ENCODE data around the gene TAOK2. TPM values are rescaled to one million over a fixed set of nuclear protein-coding genes. Genes with fewer than 3 reads are reported as not detected.

TAOK2 gene
- total RNA-seq, 1 experiment from 2014 or later = 56.7 TPM

- Histone ChIP-seq H3K79me2 (ENCODE audit: insufficient read depth, low read length) (no peaks in the 10 kb centered on the region), H3K9ac (ENCODE audit: low read length) (no peak overlapping the region), H4K20me1 (ENCODE audit: insufficient read depth) (no peaks in the 10 kb centered on the region), H2AFZ (ENCODE audit: low read depth, low read length, poor library complexity, severe bottlenecking) (no peak overlapping the region), H3K36me3 (ENCODE audit: control insufficient read depth in 1 of 2, insufficient read depth in 2 of 2, low read length in 2 of 2) (peaks cover 39% of the 10 kb centered on the region in 2 experiments), H3K9me2 (ENCODE audit: insufficient read depth) (no peaks in the 10 kb centered on the region), H3K4me3 (replicated peaks in 1 of 2; ENCODE audit: low read depth in 1 of 2, low read length in 2 of 2) (no peak overlapping the region), H3K4me2 (ENCODE audit: low read length) (no peak overlapping the region), H3K9me3 (ENCODE audit: control insufficient read depth in 1 of 2, insufficient read depth in 1 of 2, low read depth in 1 of 2, low read length in 2 of 2) (no peaks in the 10 kb centered on the region), H3K27ac (ENCODE audit: low read depth, low read length) (peak overlapping the region; percentile 11; the same call in 1 of the 2 replicates), H3K4me1 (ENCODE audit: control insufficient read depth in 1 of 2, insufficient read depth in 2 of 2, low read length in 2 of 2) (peaks cover 2 to 6% of the 10 kb centered on the region in 2 experiments), H3K27me3 (ENCODE audit: insufficient read depth, low read length) (no peaks in the 10 kb centered on the region)
- no peak for ATAC-seq
- no peak for TF ChIP-seq RAD21 (IDR thresholded peaks at IDR 0.05; ENCODE audit: low read depth)
- TF ChIP-seq, protein P1, sequence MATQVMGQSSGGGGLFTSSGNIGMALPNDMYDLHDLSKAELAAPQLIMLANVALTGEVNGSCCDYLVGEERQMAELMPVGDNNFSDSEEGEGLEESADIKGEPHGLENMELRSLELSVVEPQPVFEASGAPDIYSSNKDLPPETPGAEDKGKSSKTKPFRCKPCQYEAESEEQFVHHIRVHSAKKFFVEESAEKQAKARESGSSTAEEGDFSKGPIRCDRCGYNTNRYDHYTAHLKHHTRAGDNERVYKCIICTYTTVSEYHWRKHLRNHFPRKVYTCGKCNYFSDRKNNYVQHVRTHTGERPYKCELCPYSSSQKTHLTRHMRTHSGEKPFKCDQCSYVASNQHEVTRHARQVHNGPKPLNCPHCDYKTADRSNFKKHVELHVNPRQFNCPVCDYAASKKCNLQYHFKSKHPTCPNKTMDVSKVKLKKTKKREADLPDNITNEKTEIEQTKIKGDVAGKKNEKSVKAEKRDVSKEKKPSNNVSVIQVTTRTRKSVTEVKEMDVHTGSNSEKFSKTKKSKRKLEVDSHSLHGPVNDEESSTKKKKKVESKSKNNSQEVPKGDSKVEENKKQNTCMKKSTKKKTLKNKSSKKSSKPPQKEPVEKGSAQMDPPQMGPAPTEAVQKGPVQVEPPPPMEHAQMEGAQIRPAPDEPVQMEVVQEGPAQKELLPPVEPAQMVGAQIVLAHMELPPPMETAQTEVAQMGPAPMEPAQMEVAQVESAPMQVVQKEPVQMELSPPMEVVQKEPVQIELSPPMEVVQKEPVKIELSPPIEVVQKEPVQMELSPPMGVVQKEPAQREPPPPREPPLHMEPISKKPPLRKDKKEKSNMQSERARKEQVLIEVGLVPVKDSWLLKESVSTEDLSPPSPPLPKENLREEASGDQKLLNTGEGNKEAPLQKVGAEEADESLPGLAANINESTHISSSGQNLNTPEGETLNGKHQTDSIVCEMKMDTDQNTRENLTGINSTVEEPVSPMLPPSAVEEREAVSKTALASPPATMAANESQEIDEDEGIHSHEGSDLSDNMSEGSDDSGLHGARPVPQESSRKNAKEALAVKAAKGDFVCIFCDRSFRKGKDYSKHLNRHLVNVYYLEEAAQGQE (IDR thresholded peaks at IDR 0.05; ENCODE audit: low read depth) = no peak
- no peak for TF ChIP-seq SIN3A (IDR thresholded peaks at IDR 0.05; ENCODE audit: low read depth)
- no peak for TF ChIP-seq EZH2phosphoT487 (IDR thresholded peaks at IDR 0.05; ENCODE audit: borderline replicate concordance)
- TF ChIP-seq, protein P2, sequence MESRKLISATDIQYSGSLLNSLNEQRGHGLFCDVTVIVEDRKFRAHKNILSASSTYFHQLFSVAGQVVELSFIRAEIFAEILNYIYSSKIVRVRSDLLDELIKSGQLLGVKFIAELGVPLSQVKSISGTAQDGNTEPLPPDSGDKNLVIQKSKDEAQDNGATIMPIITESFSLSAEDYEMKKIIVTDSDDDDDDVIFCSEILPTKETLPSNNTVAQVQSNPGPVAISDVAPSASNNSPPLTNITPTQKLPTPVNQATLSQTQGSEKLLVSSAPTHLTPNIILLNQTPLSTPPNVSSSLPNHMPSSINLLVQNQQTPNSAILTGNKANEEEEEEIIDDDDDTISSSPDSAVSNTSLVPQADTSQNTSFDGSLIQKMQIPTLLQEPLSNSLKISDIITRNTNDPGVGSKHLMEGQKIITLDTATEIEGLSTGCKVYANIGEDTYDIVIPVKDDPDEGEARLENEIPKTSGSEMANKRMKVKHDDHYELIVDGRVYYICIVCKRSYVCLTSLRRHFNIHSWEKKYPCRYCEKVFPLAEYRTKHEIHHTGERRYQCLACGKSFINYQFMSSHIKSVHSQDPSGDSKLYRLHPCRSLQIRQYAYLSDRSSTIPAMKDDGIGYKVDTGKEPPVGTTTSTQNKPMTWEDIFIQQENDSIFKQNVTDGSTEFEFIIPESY (IDR thresholded peaks at IDR 0.05; ENCODE audit: extremely low read depth, insufficient replicate concordance, low read length) = no peak
- TF ChIP-seq TCF7L2 (IDR thresholded peaks at IDR 0.05; ENCODE audit: borderline replicate concordance, extremely low read depth, insufficient read depth, insufficient read length) = no peak
- TF ChIP-seq YY1 (IDR thresholded peaks at IDR 0.05; ENCODE audit: extremely low read depth, insufficient replicate concordance, low read depth, low read length) = no peak
- TF ChIP-seq FOSL1 (IDR thresholded peaks at IDR 0.05; ENCODE audit: low read depth) = no peak
- TF ChIP-seq CEBPB (IDR thresholded peaks at IDR 0.05; ENCODE audit: low read depth) = no peak
- no peak for TF ChIP-seq ZNF274 (IDR thresholded peaks at IDR 0.05; ENCODE audit: low read depth, low read length)
- no peak for TF ChIP-seq SP1 (IDR thresholded peaks at IDR 0.05; ENCODE audit: low read depth)
- TF ChIP-seq JUND (IDR thresholded peaks at IDR 0.05) = no peak
- TF ChIP-seq ELF1 (IDR thresholded peaks at IDR 0.05; ENCODE audit: borderline replicate concordance, low read depth) = no peak
- TF ChIP-seq ZFX (IDR thresholded peaks at IDR 0.05) = no peak
- TF ChIP-seq CBX3 (IDR thresholded peaks at IDR 0.05; ENCODE audit: low read depth) = no peak
- TF ChIP-seq EGR1 (IDR thresholded peaks at IDR 0.05; ENCODE audit: low read depth) = no peak
- TF ChIP-seq EZH2 (IDR thresholded peaks at IDR 0.05) = no peak
- TF ChIP-seq CTCF (IDR thresholded peaks at IDR 0.05 in 2 of 3, conservative IDR thresholded peaks at IDR 0.05 in 1 of 3; ENCODE audit: borderline replicate concordance in 1 of 3, insufficient read depth in 1 of 3, low read depth in 2 of 3, low read length in 2 of 3) = no peak
- no peak for TF ChIP-seq POLR2A (IDR thresholded peaks at IDR 0.05; ENCODE audit: borderline replicate concordance, extremely low read depth, insufficient read depth, insufficient read length)
- CTCF ChIA-PET = no interaction called here
- intact Hi-C loops (cut with micrococcal nuclease) = no loop called here
- no TSS peak for BruUV-seq (replicated peaks)
- no peak for DNase-seq (ENCODE audit: low read depth, low spot score)
- RAD21 ChIA-PET (ENCODE audit: low non-redundant PET in 1 of 2, low total read pairs in 2 of 2, uncharacterized antibody in 2 of 2, unreplicated experiment in 2 of 2) = no interaction called here
- POLR2A ChIA-PET = interaction anchor here (0.6 kb wide), 1 partner anchor 44 kb away, joined by 3 read pairs; no protein-coding TSS in a partner anchor
Observed at GRCh38 chr16:29989111-29989858, 15.6 kb downstream of the TAOK2 start.
